Activated T-helper 1 cell treated with anti-CD3 and anti-CD28 coated beads, Interleukin-12 subunit alpha, Interleukin-12 subunit beta, Interleukin-2, Interleukin-4 antibody, amounts not matched to agents 30 ng/mL and 10 ng/mL and 1 ng/mL, durations not matched to agents 14 hours and 24 hours and 36 hours (primary cell): Measurements from ENCODE around the gene PKNOX2. TPM values are rescaled to one million over a fixed set of nuclear protein-coding genes. Genes with fewer than 3 reads are reported as not detected.

ENCODE experiments used
- DNase-seq: peaks from one replicate; pipeline ENCODE4 v3.0.0; 2021; ENCODE audit warnings: low spot score
- H3K27ac Mint-ChIP-seq: one replicate; pipeline ENCODE4 v1.8.0; 2021; ENCODE audit warnings: mild to moderate bottlenecking, mixed read lengths
- H3K27me3 Mint-ChIP-seq: one replicate; pipeline ENCODE4 v1.8.0; 2022; ENCODE audit warnings: mild to moderate bottlenecking, moderate library complexity, mixed read lengths; ENCODE audit not compliant: insufficient read depth
- H3K36me3 Mint-ChIP-seq: one replicate; pipeline ENCODE4 v1.8.0; 2021; ENCODE audit warnings: low read depth, mixed read lengths
- H3K4me1 Mint-ChIP-seq: one replicate; pipeline ENCODE4 v1.8.0; 2021; ENCODE audit warnings: low read depth, mixed read lengths
- H3K4me3 Mint-ChIP-seq: one replicate; pipeline ENCODE4 v1.8.0; 2021; ENCODE audit warnings: mild to moderate bottlenecking, moderate library complexity, mixed read lengths
- H3K9me3 Mint-ChIP-seq: one replicate; pipeline ENCODE4 v1.8.0; 2021; ENCODE audit warnings: mixed read lengths
- intact Hi-C: fragments of 100-400 bp; cut with micrococcal nuclease; formaldehyde crosslinking; loops from one replicate; pipeline ENCODE4 v1.15.1; 2024
- total RNA-seq: library from RNA; stranded (reverse); gene quantifications from 2 replicates; pipeline ENCODE4 v1.2.3, GENCODE V29; 2022

The PKNOX2 gene
- total RNA-seq, 1 donor from 2014 or later: not detected

GRCh38 chr11:125224391-125225021 is 60.0 kb downstream of the PKNOX2 start:
- H3K27ac Mint-ChIP-seq: no peak overlapping the region
- no peaks in the 10 kb centered on the region for H3K4me1 Mint-ChIP-seq
- no peaks in the 10 kb centered on the region for H3K9me3 Mint-ChIP-seq
- DNase-seq: no peak
- peaks cover 2% of the 10 kb centered on the region for H3K27me3 Mint-ChIP-seq
- H3K36me3 Mint-ChIP-seq: no peaks in the 10 kb centered on the region
- H3K4me3 Mint-ChIP-seq: no peak overlapping the region
- intact Hi-C loops: no loop called here

GRCh38 chr11:125225401-125225800 is 60.9 kb downstream of the PKNOX2 start:
- peaks cover 2% of the 10 kb centered on the region for H3K27me3 Mint-ChIP-seq
- no peaks in the 10 kb centered on the region for H3K9me3 Mint-ChIP-seq
- H3K27ac Mint-ChIP-seq: no peak overlapping the region
- no peak overlapping the region for H3K4me3 Mint-ChIP-seq
- no peak for DNase-seq
- H3K36me3 Mint-ChIP-seq: no peaks in the 10 kb centered on the region
- H3K4me1 Mint-ChIP-seq: no peaks in the 10 kb centered on the region
- intact Hi-C loops: no loop called here

GRCh38 chr11:125226031-125226430 is 61.5 kb downstream of the PKNOX2 start:
- Mint-ChIP-seq H3K4me3 (no peak overlapping the region), H3K27me3 (peaks cover 2% of the 10 kb centered on the region), H3K9me3 (no peaks in the 10 kb centered on the region), H3K36me3 (no peaks in the 10 kb centered on the region), H3K4me1 (no peaks in the 10 kb centered on the region), H3K27ac (no peak overlapping the region)
- intact Hi-C loops: no loop called here
- DNase-seq: no peak

- no peak for DNase-seq
- H3K4me1 Mint-ChIP-seq: no peaks in the 10 kb centered on the region
- no peaks in the 10 kb centered on the region for H3K9me3 Mint-ChIP-seq
- no peak overlapping the region for H3K27ac Mint-ChIP-seq
- intact Hi-C loops: no loop called here
- H3K4me3 Mint-ChIP-seq: no peak overlapping the region
- no peaks in the 10 kb centered on the region for H3K36me3 Mint-ChIP-seq
- peaks cover 2% of the 10 kb centered on the region for H3K27me3 Mint-ChIP-seq
These were observed 62.2 kb downstream of the PKNOX2 start for GRCh38 chr11:125226706-125227105.

- H3K4me1 Mint-ChIP-seq: no peaks in the 10 kb centered on the region
- H3K9me3 Mint-ChIP-seq: no peaks in the 10 kb centered on the region
- intact Hi-C loops: no loop called here
- H3K27ac Mint-ChIP-seq: no peak overlapping the region
- no peak overlapping the region for H3K4me3 Mint-ChIP-seq
- H3K27me3 Mint-ChIP-seq: peaks cover 2% of the 10 kb centered on the region
- DNase-seq: no peak
- no peaks in the 10 kb centered on the region for H3K36me3 Mint-ChIP-seq
These were observed 62.6 kb downstream of the PKNOX2 start for GRCh38 chr11:125227151-125227550.

GRCh38 chr11:125228445-125228844 is 63.9 kb downstream of the PKNOX2 start:
- Mint-ChIP-seq H3K36me3 (no peaks in the 10 kb centered on the region), H3K4me1 (no peaks in the 10 kb centered on the region), H3K4me3 (no peak overlapping the region), H3K27ac (no peak overlapping the region), H3K27me3 (peaks cover 2% of the 10 kb centered on the region), H3K9me3 (no peaks in the 10 kb centered on the region)
- intact Hi-C loops: no loop called here
- DNase-seq: no peak

- no peaks in the 10 kb centered on the region for H3K4me1 Mint-ChIP-seq
- H3K36me3 Mint-ChIP-seq: no peaks in the 10 kb centered on the region
- H3K9me3 Mint-ChIP-seq: no peaks in the 10 kb centered on the region
- H3K4me3 Mint-ChIP-seq: no peak overlapping the region
- no peak for DNase-seq
- H3K27me3 Mint-ChIP-seq: peaks cover 6% of the 10 kb centered on the region
- intact Hi-C loops: no loop called here
- no peak overlapping the region for H3K27ac Mint-ChIP-seq
These were observed 64.4 kb downstream of the PKNOX2 start for GRCh38 chr11:125228993-125229392.

GRCh38 chr11:125229916-125230315 is 65.4 kb downstream of the PKNOX2 start:
- intact Hi-C loops: no loop called here
- Mint-ChIP-seq H3K36me3 (no peaks in the 10 kb centered on the region), H3K27ac (no peak overlapping the region), H3K4me3 (no peak overlapping the region), H3K27me3 (peaks cover 9% of the 10 kb centered on the region), H3K4me1 (no peaks in the 10 kb centered on the region), H3K9me3 (no peaks in the 10 kb centered on the region)
- DNase-seq: no peak

- DNase-seq: no peak
- intact Hi-C loops: no loop called here
- H3K4me3 Mint-ChIP-seq: no peak overlapping the region
- H3K27ac Mint-ChIP-seq: no peak overlapping the region
- no peaks in the 10 kb centered on the region for H3K4me1 Mint-ChIP-seq
- H3K36me3 Mint-ChIP-seq: no peaks in the 10 kb centered on the region
- peaks cover 12% of the 10 kb centered on the region for H3K27me3 Mint-ChIP-seq
- H3K9me3 Mint-ChIP-seq: no peaks in the 10 kb centered on the region
These were observed 68.6 kb downstream of the PKNOX2 start for GRCh38 chr11:125233116-125233515.

GRCh38 chr11:125233736-125234275 is 69.3 kb downstream of the PKNOX2 start:
- DNase-seq: no peak
- intact Hi-C loops: no loop called here
- Mint-ChIP-seq H3K27me3 (peaks cover 12% of the 10 kb centered on the region), H3K36me3 (no peaks in the 10 kb centered on the region), H3K27ac (no peak overlapping the region), H3K4me3 (no peak overlapping the region), H3K4me1 (no peaks in the 10 kb centered on the region), H3K9me3 (no peaks in the 10 kb centered on the region)

GRCh38 chr11:125235071-125235471 is 70.5 kb downstream of the PKNOX2 start:
- no peak for DNase-seq
- Mint-ChIP-seq H3K27me3 (peaks cover 15% of the 10 kb centered on the region), H3K4me3 (no peak overlapping the region), H3K4me1 (no peaks in the 10 kb centered on the region), H3K36me3 (no peaks in the 10 kb centered on the region), H3K9me3 (no peaks in the 10 kb centered on the region), H3K27ac (no peak overlapping the region)
- intact Hi-C loops: no loop called here

- Mint-ChIP-seq H3K9me3 (no peaks in the 10 kb centered on the region), H3K4me1 (no peaks in the 10 kb centered on the region), H3K27me3 (peaks cover 15% of the 10 kb centered on the region), H3K36me3 (no peaks in the 10 kb centered on the region), H3K4me3 (no peak overlapping the region), H3K27ac (no peak overlapping the region)
- DNase-seq: no peak
- intact Hi-C loops: no loop called here
These were observed 71.7 kb downstream of the PKNOX2 start for GRCh38 chr11:125236072-125236825.
